K562 (cell line): ENCODE measurements around the gene GIGYF1. TPM values are rescaled to one million over a fixed set of nuclear protein-coding genes. Genes with fewer than 3 reads are reported as not detected.

Experiments used
- BCOR ChIP-seq: fragments of 450-650 bp; IDR thresholded peaks from 2 replicates; pipeline ENCODE4 v1.6.1; 2016
- CBFA2T2 ChIP-seq: fragments of 450-650 bp; conservative IDR thresholded peaks from 2 replicates; pipeline ENCODE4 v1.6.1; 2017; ENCODE audit warnings: mild to moderate bottlenecking
- CBX5 ChIP-seq: IDR thresholded peaks from 2 replicates; pipeline ENCODE4 v1.6.1; 2014; ENCODE audit warnings: low read depth, borderline replicate concordance
- CXXC5 ChIP-seq: fragments of 250-450 bp; sonication (Bioruptor Pico); IDR thresholded peaks from 2 replicates; pipeline ENCODE4 v1.8.0; 2022; ENCODE audit warnings: inconsistent platforms, mild to moderate bottlenecking, moderate library complexity
- KDM5B ChIP-seq: fragments of 200-600 bp; sonication (generic); IDR thresholded peaks from 2 replicates; pipeline ENCODE4 v1.6.1; 2012; ENCODE audit warnings: low read depth, mild to moderate bottlenecking, moderate library complexity, low read length, control low read depth, inconsistent platforms; ENCODE audit not compliant: insufficient replicate concordance
- MAZ ChIP-seq, 2 experiments: fragments of 450-650 bp in 1 of 2; sonication (generic) in 1 of 2; formaldehyde crosslinking; IDR thresholded peaks in 1 of 2; conservative IDR thresholded peaks in 1 of 2; 2 replicates each; pipeline versions ENCODE4 v1.4.0 to v1.5.0; 2020; ENCODE audit warnings: mild to moderate bottlenecking in 1 of 2, missing genetic modification reagents in 1 of 2
- MITF ChIP-seq: IDR thresholded peaks from 2 replicates; pipeline ENCODE4 v1.6.1; 2014; ENCODE audit warnings: antibody characterized with exemption
- NR0B1 ChIP-seq: fragments of 450-650 bp; IDR thresholded peaks from one replicate; pipeline ENCODE4 v1.6.1; 2018; ENCODE audit warnings: mild to moderate bottlenecking, moderate library complexity; ENCODE audit not compliant: partially characterized antibody
- NR2C2 ChIP-seq, 2 experiments: fragments of 200-800 bp in 1 of 2; sonication (Bioruptor generic) in 1 of 2; sonication (generic) in 1 of 2; formaldehyde crosslinking in 1 of 2; IDR thresholded peaks; 2 replicates each; pipeline versions ENCODE4 v1.6.1 to v1.8.0; 2016 to 2022; ENCODE audit warnings: mild to moderate bottlenecking in 1 of 2, missing compliant biosample characterization in 1 of 2, missing genetic modification characterization in 1 of 2, missing genetic modification reagents in 1 of 2
- PCBP1 ChIP-seq: fragments of 200-400 bp; formaldehyde crosslinking; IDR thresholded peaks from 2 replicates; pipeline ENCODE4 v1.6.1; 2018; ENCODE audit warnings: mild to moderate bottlenecking, low read depth, low read length; ENCODE audit not compliant: poor library complexity, severe bottlenecking
- RB1 ChIP-seq: fragments of 450-650 bp; IDR thresholded peaks from 2 replicates; pipeline ENCODE4 v1.6.1; 2017; ENCODE audit warnings: low read depth, mild to moderate bottlenecking
- UBTF ChIP-seq, 2 experiments: IDR thresholded peaks; 2 replicates each; pipeline ENCODE4 v1.6.1; 2012; ENCODE audit warnings: improper control_type of control experiment in 2 of 2, low read depth in 2 of 2, low read length in 2 of 2, borderline replicate concordance in 1 of 2
- USF2 ChIP-seq: sonication (generic); formaldehyde crosslinking; IDR thresholded peaks from 2 replicates; pipeline ENCODE4 v1.5.0; 2020; ENCODE audit warnings: missing genetic modification reagents
- ZKSCAN1 ChIP-seq: fragments of 150-350 bp; IDR thresholded peaks from 2 replicates; pipeline ENCODE4 v1.6.1; 2016; ENCODE audit warnings: low read depth, low read length
- ZNF384 ChIP-seq: IDR thresholded peaks from 2 replicates; pipeline ENCODE4 v1.6.1; 2012; ENCODE audit warnings: low read depth, low read length, improper control_type of control experiment
- ZNF695 ChIP-seq: fragments of 450-650 bp; formaldehyde crosslinking; IDR thresholded peaks from 2 replicates; pipeline ENCODE4 v1.4.0; 2020; ENCODE audit warnings: mild to moderate bottlenecking, moderate library complexity
- ZNF740 ChIP-seq, 3 experiments: fragments of 200-800 bp in 1 of 3; sonication (Bioruptor generic) in 1 of 3; sonication (generic) in 1 of 3; formaldehyde crosslinking in 1 of 3; IDR thresholded peaks; 2 replicates each; pipeline versions ENCODE4 v1.6.1 to v1.8.0; 2016 to 2022; ENCODE audit warnings: mild to moderate bottlenecking in 2 of 3, missing compliant biosample characterization in 2 of 3, missing genetic modification characterization in 2 of 3, missing genetic modification reagents in 1 of 3
- ZNF77 ChIP-seq: fragments of 250-450 bp; sonication (Bioruptor Pico); IDR thresholded peaks from 2 replicates; pipeline ENCODE4 v1.5.0; 2020
- ZNF780A ChIP-seq: fragments of 250-450 bp; sonication (Bioruptor Pico); IDR thresholded peaks from 2 replicates; pipeline ENCODE4 v1.5.0; 2021; ENCODE audit warnings: mild to moderate bottlenecking
- polyA plus RNA-seq, 8 experiments: library from polyadenylated mRNA; depleted of rRNA in 4 of 8; stranded (reverse) in 5 of 8; unstranded in 3 of 8; fragments of >200 nt; fragmentation: Nextera tagmentation in 2 of 8; fragmentation: Illumina TruSeq in 1 of 8; extraction: Ambion mirVana in 2 of 8; extraction: Trizol in 1 of 8; gene quantifications; 2 replicates each; pipeline versions ENCODE4 v1.2.1 to v1.2.3, GENCODE V29; 2011 to 2014; ENCODE audit warnings: inconsistent platforms in 1 of 8, missing spikeins in 1 of 8
- total RNA-seq, 7 experiments: library from RNA; depleted of rRNA in 6 of 7; stranded (reverse); fragments of >200 nt in 6 of 7; fragmentation: Illumina TruSeq in 2 of 7; extraction: Trizol in 2 of 7; gene quantifications; 2 replicates each; pipeline versions ENCODE4 v1.2.1 to v1.2.3, GENCODE V29; 2011 to 2021; ENCODE audit warnings: low replicate concordance in 1 of 7

Gene GIGYF1
- total and polyA plus RNA-seq, 9 of the 15 experiments (the other 6 are each of a cell fraction or from before 2014, with no cell fraction given): 0.56 to 76.2 (median 16.8) TPM

- TF ChIP-seq BCOR (peak; percentile 70), ZNF740 (CRISPR knock-in tag; IDR thresholded peaks at IDR 0.05) (peak; percentile 70; the same call in 1 of the 2 replicates), ZNF740 (tag; IDR thresholded peaks at IDR 0.05) (peak in 1 of 2 experiments; percentile 93; a peak in 2 of 4 replicates), NR0B1 (no peak), CBFA2T2 (peak; percentile 82), ZNF695 (CRISPR knock-in tag) (no peak), UBTF (IDR thresholded peaks at IDR 0.05; ENCODE audit: borderline replicate concordance in 1 of 2, low read depth in 2 of 2, low read length in 2 of 2) (peak in 1 of 2 experiments; percentile 33; a peak in 1 of 4 replicates), CXXC5 (CRISPR knock-in tag) (peak; percentile 83), PCBP1 (peak; percentile 71), ZNF384 (no peak), ZKSCAN1 (0 out of 2 replicates have a peak, but pooled peaks have one; percentile 21), MAZ (CRISPR knock-in tag; conservative IDR thresholded peaks at IDR 0.05 in 1 of 2, IDR thresholded peaks at IDR 0.05 in 1 of 2) (peak in 1 of 2 experiments; percentile 85; a peak in 3 of 4 replicates), RB1 (peak; percentile 58; the same call in 1 of the 2 replicates), NR2C2 (CRISPR knock-in tag; IDR thresholded peaks at IDR 0.05) (no peak), NR2C2 (tag; IDR thresholded peaks at IDR 0.05) (peak; percentile 58; the same call in 1 of the 2 replicates), CBX5 (no peak), MITF (peak; percentile 45; the same call in 1 of the 2 replicates), ZNF77 (CRISPR knock-in tag) (no peak), KDM5B (peak; percentile 6), ZNF780A (CRISPR knock-in tag) (no peak), USF2 (peak; percentile 83)
These were observed at the start of gene GIGYF1 (continued) for GRCh38 chr7:100694098-100694745.
